ENCODE results near the gene LYRM9.
"Not testable (repeated sequence)": the region's sequence is repeated elsewhere in the genome, so short reads cannot be mapped to it uniquely, and the experiment has no call there.

Gene LYRM9

GRCh38 chr17:27906226-27906580 lies 13.0 kb upstream of the LYRM9 start:
- no peak for DNase-seq (ENCODE audit: low spot score)

DNA sequence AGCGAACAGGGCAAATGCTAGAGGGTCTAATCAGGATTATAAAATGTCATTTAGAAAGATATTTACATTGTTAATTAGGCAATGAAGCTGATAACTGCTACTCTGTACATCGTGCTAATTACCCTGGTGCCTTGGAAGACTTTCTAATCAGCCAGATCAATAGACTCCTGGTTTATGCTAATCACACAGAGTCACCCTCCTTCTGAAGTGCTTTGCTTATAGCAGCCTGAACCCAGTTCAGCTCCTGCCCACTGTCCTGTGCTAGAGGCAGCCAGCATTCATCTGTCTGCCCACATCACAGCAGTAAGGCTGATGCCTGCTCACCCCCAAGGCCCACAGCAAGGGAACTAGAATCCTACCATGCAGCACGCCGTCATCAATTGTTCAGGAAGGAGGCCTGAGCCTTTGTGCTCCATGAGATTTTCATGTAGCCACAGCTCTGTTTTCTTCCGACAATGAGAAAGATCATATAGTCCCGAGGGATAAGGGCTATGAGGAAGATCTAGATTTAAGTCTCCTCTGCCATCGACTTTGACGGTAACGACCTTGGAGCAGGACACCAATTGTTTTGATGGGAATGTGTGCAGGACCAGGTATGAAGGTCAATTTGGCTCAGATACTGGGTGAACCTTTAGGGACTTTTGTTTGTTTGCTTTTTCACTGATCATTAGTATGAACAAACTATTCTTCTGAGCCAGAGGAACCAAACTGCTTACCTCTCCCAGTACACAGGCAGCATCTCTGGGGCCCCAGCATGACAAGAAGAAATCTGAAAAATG lies 12.5 kb upstream of the LYRM9 start:
- DNase-seq (ENCODE audit: low spot score), result no peak

- no peak for DNase-seq (ENCODE audit: low spot score)
These were observed 11.6 kb upstream of the LYRM9 start for GRCh38 chr17:27904534-27905446.

DNA sequence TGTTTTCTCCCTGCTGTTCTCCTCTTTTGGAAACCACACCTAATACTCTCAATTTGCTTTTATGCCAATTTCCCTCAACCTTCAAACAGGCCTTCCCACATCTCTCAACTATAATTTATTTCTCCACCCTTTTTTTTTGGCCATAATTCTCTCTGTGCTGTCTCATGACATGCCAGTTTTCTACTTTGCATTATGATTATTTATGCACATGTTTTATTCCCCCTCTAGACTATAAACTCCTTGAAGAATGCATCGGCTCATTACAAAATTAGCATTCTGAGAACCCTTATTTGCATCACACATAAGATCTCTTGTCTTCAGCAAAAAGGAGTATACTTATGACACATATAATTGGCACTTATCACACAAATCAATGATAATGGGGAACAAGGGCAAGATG lies 10.9 kb upstream of the LYRM9 start:
- no peak for DNase-seq (ENCODE audit: low spot score)

- DNase-seq (ENCODE audit: low spot score), result no peak
These were observed 6.4 kb upstream of the LYRM9 start for GRCh38 chr17:27899525-27899924.

DNA sequence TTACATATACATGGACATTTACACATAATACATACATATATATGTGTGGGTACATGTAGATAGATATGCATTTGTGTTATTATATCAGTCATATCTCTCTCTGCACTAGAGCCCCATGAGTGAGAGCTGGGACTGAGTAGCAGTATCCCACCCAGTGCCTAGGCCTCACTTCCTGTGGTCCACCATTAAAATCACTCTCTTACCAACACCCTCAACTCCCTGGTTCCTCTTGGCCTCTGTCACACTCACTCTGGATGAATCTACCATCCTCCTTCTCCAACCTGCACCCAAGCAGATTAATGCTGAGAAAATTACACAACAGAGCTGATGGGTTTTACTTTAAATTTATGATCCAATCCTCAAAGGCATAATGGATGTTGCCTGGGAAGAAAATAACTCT lies 4.9 kb upstream of the LYRM9 start:
- DNase-seq (ENCODE audit: low spot score), result no peak

GRCh38 chr17:27896701-27897100 lies 3.5 kb upstream of the LYRM9 start:
- no peak for DNase-seq (ENCODE audit: low spot score)

DNA sequence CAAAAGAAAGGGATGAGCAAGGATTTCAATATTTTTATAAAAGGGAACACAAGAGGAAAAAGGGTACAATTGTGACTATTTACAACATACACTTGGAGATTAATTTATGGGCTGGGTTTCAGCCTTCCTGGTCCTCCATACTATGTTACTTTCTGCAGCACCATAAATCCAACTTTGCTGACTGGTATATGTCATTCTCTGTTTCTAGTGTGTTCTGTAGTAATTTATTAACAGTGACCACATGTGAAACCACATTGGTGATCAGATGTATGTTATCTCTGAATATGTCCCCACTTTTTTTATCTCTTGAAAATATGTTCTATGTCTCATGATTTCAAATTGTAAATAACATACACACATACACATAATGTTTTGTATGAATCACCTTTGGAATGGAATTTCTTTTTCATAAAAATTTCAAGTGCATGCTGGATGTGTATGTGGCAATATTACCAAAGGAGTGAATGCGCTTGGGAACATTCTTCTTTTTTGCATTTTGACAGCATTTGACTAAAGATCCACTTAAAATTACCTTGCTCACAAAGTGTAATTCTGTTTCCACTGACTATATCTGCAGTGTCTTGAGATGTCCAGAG lies 2.9 kb upstream of the LYRM9 start:
- no peak for DNase-seq (ENCODE audit: low spot score)

- no peak for DNase-seq (ENCODE audit: low spot score)
These were observed 2.1 kb upstream of the LYRM9 start for GRCh38 chr17:27895123-27895895.

DNA sequence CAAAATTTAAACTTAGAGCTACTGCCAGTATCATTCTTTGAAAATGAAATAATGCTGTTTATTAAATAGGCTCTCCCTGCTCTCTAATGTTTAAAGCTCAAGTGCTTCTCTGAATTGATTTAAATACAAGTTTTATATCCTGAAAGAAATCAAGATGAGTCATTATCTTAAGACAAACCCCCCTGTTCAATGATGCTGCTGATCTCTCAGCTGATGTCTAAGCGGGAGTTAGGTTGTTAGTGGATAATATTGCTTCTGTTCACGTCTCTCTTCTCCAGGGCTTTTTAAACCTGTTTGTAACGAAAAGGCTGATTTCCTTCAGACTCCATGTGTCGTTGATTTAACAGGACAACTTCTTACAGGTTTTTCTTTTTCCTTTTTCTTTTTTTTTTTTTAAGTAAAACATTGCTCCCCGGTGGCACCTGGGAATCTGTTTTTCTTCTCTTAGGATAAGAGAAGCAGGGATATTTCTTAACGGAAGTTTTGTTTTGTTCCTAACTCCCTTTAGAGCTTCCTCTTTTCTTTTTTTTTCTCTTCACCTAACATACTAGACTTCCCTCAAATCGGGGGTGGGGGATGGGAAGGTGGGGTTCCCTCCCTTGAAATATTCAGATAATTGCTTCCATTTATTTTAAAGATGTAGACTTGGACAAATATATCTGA lies 807 bp upstream of the LYRM9 start:
- DNase-seq (ENCODE audit: low spot score), result no peak

DNA sequence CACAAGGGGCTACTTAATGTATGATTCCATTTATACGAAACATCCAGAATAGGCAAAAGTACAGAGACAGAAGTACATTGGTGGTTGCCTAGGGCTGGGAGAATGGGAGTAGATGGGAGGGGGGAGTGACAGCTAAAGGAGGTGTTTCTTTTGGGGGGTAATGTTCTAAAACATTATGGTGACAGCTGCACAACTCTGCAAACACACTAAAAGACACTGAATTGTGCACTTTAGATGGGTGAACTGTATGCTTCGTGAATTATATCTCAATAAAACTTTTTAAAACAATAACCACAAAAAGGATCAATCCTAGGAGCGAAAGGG lies 661 bp downstream of the LYRM9 start:
- DNase-seq (ENCODE audit: low spot score), result no peak

- no peak for DNase-seq (ENCODE audit: low spot score)
These were observed 1.3 kb downstream of the LYRM9 start for GRCh38 chr17:27891841-27892240.

DNA sequence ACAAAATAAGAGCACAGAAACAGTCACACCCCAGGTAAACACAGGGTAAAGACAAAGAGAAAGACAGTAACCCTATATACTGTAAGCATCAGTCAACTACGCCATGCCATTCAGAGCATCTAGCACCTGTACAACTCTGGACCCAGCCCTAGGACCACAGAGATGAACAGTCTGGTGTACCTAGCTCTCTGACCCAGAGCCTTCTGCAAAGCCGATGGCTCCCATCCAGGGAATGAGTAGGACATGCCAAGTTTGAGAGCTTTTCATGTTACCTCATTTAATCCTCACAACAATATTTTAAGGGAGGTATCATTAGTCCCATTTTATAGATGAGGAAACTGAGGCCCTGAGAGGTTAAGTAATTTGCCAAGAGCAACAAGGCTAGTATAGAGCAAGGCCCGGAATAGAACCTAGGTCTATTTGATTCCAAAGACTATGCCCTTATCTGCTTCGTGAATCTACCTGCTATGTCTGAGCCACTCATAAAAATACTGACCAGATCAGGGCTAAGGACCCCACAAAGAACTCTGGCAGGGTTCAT lies 3.4 kb downstream of the LYRM9 start:
- DNase-seq (ENCODE audit: low spot score), result no peak

DNA sequence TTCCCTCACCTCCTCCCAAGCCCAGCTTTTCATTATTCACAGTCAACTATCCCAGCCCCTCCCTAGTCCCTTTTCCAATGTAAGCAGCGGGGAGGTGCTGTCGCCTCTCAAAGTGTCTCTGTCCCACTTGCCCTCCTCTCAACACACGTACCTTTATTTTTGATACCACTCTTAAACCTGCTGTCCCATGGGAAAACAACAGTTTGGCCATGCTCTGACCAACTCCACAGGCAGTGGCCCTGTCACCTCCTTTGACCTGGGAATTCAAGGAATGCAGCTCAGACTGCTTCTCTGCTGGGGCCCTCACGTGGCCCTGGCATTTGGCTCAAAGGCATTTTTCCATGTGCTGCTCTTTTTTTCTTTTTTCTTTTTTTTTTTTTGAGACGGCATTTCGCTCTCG lies 4.2 kb downstream of the LYRM9 start:
- no peak for DNase-seq (ENCODE audit: low spot score)

DNA sequence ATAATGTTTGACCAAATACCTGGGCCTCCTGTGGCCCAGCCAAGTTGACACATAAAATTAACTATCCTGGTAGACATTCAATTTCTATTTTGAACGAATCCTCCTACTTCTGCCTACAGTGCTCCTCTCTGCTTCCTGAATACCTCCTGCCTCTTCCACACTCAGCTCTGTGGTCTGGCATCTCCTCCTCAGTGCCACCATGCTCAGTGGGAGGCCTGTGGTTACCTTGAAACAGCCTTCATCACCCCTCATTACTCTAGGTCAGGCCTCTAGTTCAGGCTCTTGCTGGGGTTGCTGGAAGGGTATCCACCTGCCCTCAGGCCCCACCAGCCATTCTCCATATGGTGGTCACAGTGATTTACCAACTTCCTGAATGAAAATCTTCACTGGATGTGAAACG lies 5.1 kb downstream of the LYRM9 start:
- DNase-seq (ENCODE audit: low spot score), result no peak

GRCh38 chr17:27886348-27886906 lies 6.7 kb downstream of the LYRM9 start:
- DNase-seq (ENCODE audit: low spot score), result not testable (repeated sequence)

- DNase-seq (ENCODE audit: low spot score), result no peak
These were observed 10.9 kb downstream of the LYRM9 start for GRCh38 chr17:27882162-27882840.

DNA sequence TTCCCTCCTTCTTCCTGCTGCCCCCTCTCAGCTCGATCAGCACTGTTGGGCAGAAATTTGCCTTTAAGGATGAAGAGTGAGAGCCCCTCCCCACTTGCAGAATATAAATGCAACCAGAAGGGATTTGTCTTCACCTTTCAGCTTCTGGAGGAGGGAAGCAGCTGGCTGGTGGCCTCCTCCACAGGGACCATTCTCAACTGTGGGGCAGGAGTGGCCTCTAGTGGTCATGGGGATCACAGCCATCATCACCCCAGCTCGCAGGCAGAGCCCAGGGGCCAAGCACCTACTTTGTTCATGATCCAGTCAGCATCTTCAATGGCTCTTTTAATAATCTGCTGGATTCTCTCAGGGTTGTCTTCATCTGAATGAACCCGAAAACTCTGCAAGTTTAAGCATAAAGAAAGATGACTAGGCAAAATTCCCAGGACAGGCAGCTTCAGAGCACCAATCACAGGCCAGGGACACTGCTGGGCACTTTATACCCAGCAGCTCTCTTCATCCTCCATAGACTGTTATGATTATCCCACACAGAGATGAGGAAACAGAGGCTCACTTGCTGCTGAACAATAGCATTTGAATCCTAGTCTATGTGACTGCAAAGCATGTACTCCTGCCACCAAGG lies 13.1 kb downstream of the LYRM9 start:
- peak; percentile 55 for DNase-seq (ENCODE audit: low spot score)

DNA sequence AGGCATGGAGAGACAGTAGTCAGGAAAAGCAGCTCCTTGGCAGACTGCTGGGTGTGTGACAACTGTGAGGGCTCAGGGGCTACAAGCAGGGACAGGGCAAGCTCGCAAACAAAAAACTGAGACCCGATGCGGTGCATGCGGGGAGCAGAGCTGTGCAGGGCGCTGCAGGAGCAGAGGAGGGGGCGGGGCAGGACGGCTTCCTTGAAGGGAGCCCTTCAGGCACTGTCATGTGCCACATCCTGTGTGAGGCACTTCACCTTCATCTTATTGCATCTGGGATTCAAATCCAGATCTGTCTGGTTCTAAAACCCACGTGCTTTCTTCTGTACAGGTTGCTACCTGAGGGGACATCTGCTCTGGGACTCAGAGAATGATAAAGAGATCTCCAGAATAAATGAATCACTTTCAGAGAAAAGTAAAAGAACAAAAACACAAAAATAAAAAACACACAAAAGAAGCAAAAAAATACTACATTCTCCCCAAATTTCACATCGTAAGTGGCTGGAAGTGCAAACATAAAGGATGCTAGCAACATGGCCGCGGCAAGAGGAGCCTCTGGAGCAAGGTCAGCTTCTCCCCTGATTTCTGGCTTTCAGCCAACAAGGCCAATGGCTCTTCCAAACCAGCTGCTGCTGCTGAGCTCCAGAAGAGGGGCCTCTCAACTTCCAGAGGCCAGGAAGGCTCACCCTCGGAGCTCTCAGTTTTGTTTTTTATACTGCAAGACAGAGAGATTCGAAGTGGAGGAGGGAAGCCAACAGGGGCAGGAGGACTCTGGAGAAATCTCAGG lies 14.2 kb downstream of the LYRM9 start:
- peak; percentile 57 for DNase-seq (ENCODE audit: low spot score)

Data from CD4-positive, alpha-beta T cell treated with Interleukin-6 at 100 ng/mL for 8 hours (primary cell).